Activated naive CD4-positive, alpha-beta T cell treated with anti-CD3 and anti-CD28 coated beads, Interleukin-2, amount 50 U/mL, for 16 hours (primary cell): Measurements from ENCODE around the gene TLR9.
"Not testable (repeated sequence)": the region's sequence is repeated elsewhere in the genome, so short reads cannot be mapped to it uniquely, and the experiment has no call there.

Experiments used
- DNase-seq: peaks from one replicate; pipeline ENCODE4 v3.0.0-alpha.2; 2020

Gene TLR9

GRCh38 chr3:52225452-52226228, at the start of gene TLR9:
TSS of gene TLR9 (minus strand) at chr3:52225645. CDS start at chr3:52225529, 116 bp downstream.
- DNase-seq: peak; percentile 42

GRCh38 chr3:52274781-52275180, 49.3 kb upstream of the TLR9 start:
- not testable (repeated sequence) for DNase-seq

GRCh38 chr3:52272831-52273230, 47.4 kb upstream of the TLR9 start:
- no peak for DNase-seq

- not testable (repeated sequence) for DNase-seq
Observed at GRCh38 chr3:52272172-52272571, 46.7 kb upstream of the TLR9 start.

- no peak for DNase-seq
Observed at GRCh38 chr3:52270252-52270754, 44.9 kb upstream of the TLR9 start.

GRCh38 chr3:52269776-52270175, 44.3 kb upstream of the TLR9 start:
- no peak for DNase-seq

GRCh38 chr3:52268036-52268435, 42.6 kb upstream of the TLR9 start:
- DNase-seq: peak; percentile 66

- no peak for DNase-seq
Observed at GRCh38 chr3:52265387-52265786, 39.9 kb upstream of the TLR9 start.

GRCh38 chr3:52262447-52262846, 37.0 kb upstream of the TLR9 start:
- no peak for DNase-seq

GRCh38 chr3:52259448-52259847, 34.0 kb upstream of the TLR9 start:
- DNase-seq: no peak

GRCh38 chr3:52259035-52259434, 33.6 kb upstream of the TLR9 start:
- no peak for DNase-seq

GRCh38 chr3:52257911-52258310, 32.5 kb upstream of the TLR9 start:
- no peak for DNase-seq

- DNase-seq: no peak
Observed at GRCh38 chr3:52256622-52257021, 31.2 kb upstream of the TLR9 start.

GRCh38 chr3:52256159-52256558, 30.7 kb upstream of the TLR9 start:
- no peak for DNase-seq

- DNase-seq: no peak
Observed at GRCh38 chr3:52254608-52255007, 29.2 kb upstream of the TLR9 start.

- peak; percentile 84 for DNase-seq
Observed at GRCh38 chr3:52253314-52254304, 28.2 kb upstream of the TLR9 start.

GRCh38 chr3:52250122-52250521, 24.7 kb upstream of the TLR9 start:
- DNase-seq: no peak

- no peak for DNase-seq
Observed at GRCh38 chr3:52249683-52250082, 24.2 kb upstream of the TLR9 start.

- DNase-seq: no peak
Observed at GRCh38 chr3:52248816-52249547, 23.5 kb upstream of the TLR9 start.

GRCh38 chr3:52248165-52248541, 22.7 kb upstream of the TLR9 start:
- DNase-seq: no peak

GRCh38 chr3:52247409-52248164, 22.1 kb upstream of the TLR9 start:
- DNase-seq: no peak
